ENCODE measurements around the gene SP110. TPM values are rescaled to one million over a fixed set of nuclear protein-coding genes. Genes with fewer than 3 reads are reported as not detected.
"Not testable (repeated sequence)": the region's sequence is repeated elsewhere in the genome, so short reads cannot be mapped to it uniquely, and the experiment has no call there.

SP110 gene
- total RNA-seq, 6 experiments from 2014 or later = 5.0 to 13.1 (median 11.2) TPM

DNA sequence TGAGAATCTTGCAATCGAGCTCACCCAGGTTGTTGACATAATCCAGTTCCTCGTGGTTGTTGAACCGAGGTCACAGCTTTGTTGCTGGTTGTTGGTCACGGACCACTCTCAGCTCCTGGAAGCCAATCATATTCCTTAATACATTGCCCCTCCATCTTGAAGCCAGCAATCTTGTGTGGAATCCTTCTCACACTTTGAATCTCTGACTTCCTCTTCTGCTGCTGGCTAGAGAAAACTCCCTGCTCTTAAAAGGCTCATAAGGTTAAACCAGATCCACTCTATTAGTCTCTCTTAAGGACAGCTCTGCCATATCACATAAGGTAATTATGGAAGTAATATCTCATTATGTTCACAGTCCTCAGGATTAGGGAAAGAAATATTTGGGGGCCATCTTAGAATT is 46.9 kb upstream of the SP110 start:
- DNase-seq = no peak
- 77% methylated on average over 4 of the region's 4 CpGs for WGBS (ENCODE audit: insufficient coverage, low coverage, low lambda C conversion rate, missing lambda C conversion rate)
- Histone ChIP-seq H3K4me1 (no peaks in the 10 kb centered on the region), H3K9me3 (no peaks in the 10 kb centered on the region), H3K27ac (no peak overlapping the region), H3K36me3 (no peaks in the 10 kb centered on the region), H3K27me3 (no peaks in the 10 kb centered on the region), H3K4me3 (no peak overlapping the region)
- intact Hi-C loops (cut with DNase I) = no loop called here
- ATAC-seq = no peak
- TF ChIP-seq, protein P1, sequence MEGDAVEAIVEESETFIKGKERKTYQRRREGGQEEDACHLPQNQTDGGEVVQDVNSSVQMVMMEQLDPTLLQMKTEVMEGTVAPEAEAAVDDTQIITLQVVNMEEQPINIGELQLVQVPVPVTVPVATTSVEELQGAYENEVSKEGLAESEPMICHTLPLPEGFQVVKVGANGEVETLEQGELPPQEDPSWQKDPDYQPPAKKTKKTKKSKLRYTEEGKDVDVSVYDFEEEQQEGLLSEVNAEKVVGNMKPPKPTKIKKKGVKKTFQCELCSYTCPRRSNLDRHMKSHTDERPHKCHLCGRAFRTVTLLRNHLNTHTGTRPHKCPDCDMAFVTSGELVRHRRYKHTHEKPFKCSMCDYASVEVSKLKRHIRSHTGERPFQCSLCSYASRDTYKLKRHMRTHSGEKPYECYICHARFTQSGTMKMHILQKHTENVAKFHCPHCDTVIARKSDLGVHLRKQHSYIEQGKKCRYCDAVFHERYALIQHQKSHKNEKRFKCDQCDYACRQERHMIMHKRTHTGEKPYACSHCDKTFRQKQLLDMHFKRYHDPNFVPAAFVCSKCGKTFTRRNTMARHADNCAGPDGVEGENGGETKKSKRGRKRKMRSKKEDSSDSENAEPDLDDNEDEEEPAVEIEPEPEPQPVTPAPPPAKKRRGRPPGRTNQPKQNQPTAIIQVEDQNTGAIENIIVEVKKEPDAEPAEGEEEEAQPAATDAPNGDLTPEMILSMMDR (IDR thresholded peaks at IDR 0.05) = no peak
- TF ChIP-seq POLR2A (IDR thresholded peaks at IDR 0.05) = no peak

DNA sequence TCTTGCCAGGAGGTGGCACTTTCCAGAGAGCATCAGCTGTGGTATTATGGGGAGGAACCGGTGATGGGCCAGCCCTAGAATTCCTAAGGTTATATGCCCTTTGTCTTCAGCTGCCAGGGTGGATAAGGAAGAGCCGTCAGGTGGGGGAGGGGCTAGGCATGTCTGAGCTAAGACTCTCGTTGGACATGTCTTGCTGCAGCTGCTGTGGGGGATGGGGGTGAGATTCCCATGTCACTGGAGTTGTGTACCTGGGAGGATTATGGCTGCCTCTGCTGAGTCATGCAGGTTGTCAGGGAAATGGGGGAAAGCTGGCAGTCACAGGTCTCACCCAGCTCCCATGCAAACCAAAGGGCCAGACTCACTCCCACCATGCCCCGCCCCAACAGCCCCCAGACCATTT is 45.2 kb upstream of the SP110 start:
- WGBS (ENCODE audit: insufficient coverage, low coverage, low lambda C conversion rate, missing lambda C conversion rate) = 48% methylated on average over 3 of the region's 4 CpGs
- H3K27me3 ChIP-seq; H3K9me3 ChIP-seq; H3K36me3 ChIP-seq; H3K4me1 ChIP-seq; ATAC-seq; H3K4me3 ChIP-seq; DNase-seq; intact Hi-C loops (cut with DNase I); H3K27ac ChIP-seq: not testable (repeated sequence)

DNA sequence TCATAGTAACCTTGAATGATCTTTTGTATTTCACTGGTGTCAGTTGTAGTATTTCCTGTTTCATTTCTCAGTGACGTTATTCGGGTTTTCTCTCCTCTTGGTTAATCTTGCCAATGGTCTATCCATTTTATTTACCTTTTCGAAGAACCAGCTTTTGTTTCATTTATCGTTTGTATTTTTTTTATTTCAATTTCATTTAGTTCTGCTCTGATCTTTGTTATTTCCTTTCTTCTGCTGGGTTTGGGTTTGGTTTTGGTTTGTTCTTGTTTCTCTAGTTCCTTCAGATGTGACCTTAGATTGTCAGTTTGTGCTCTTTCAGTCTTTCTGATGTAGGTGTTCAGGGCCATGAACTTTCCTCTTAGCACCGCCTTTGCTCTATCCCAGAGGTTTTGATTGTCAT is 42.5 kb upstream of the SP110 start:
- no peak for ATAC-seq
- Histone ChIP-seq H3K4me1 (no peaks in the 10 kb centered on the region), H3K27ac (no peak overlapping the region), H3K27me3 (no peaks in the 10 kb centered on the region), H3K9me3 (no peaks in the 10 kb centered on the region), H3K4me3 (no peak overlapping the region), H3K36me3 (no peaks in the 10 kb centered on the region)
- TF ChIP-seq, protein P1 (IDR thresholded peaks at IDR 0.05) = no peak
- no peak for TF ChIP-seq POLR2A (IDR thresholded peaks at IDR 0.05)
- intact Hi-C loops (cut with DNase I) = no loop called here
- WGBS (ENCODE audit: insufficient coverage, low coverage, low lambda C conversion rate, missing lambda C conversion rate) = 69% methylated on average over 5 of the region's 5 CpGs
- no peak for DNase-seq

DNA sequence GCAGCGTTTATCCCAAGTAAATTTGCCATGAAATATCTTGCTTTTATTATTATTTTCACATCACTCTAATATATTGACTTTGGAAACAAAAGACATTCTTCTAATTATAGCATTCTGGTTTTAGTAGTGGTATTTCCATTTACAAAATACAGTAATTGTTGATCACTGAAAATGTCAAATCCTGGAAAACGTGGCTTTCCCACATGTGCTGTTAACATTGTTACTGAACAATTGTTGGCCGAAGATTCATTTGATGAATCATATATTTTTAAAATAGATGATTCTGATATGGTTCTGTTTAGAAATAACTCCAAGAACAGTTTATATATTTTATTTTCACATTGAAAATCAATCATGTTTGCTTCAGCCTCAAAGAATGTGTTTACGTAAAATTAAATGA is 38.7 kb upstream of the SP110 start:
- no peak for ATAC-seq
- Histone ChIP-seq H3K27me3 (no peaks in the 10 kb centered on the region), H3K27ac (no peak overlapping the region), H3K4me3 (no peak overlapping the region), H3K36me3 (no peaks in the 10 kb centered on the region), H3K4me1 (no peaks in the 10 kb centered on the region), H3K9me3 (no peaks in the 10 kb centered on the region)
- DNase-seq = no peak
- intact Hi-C loops (cut with DNase I) = no loop called here
- TF ChIP-seq POLR2A (IDR thresholded peaks at IDR 0.05) = no peak
- TF ChIP-seq, protein P1 (IDR thresholded peaks at IDR 0.05) = no peak
- 61% methylated on average over 4 of the region's 4 CpGs for WGBS (ENCODE audit: insufficient coverage, low coverage, low lambda C conversion rate, missing lambda C conversion rate)

DNA sequence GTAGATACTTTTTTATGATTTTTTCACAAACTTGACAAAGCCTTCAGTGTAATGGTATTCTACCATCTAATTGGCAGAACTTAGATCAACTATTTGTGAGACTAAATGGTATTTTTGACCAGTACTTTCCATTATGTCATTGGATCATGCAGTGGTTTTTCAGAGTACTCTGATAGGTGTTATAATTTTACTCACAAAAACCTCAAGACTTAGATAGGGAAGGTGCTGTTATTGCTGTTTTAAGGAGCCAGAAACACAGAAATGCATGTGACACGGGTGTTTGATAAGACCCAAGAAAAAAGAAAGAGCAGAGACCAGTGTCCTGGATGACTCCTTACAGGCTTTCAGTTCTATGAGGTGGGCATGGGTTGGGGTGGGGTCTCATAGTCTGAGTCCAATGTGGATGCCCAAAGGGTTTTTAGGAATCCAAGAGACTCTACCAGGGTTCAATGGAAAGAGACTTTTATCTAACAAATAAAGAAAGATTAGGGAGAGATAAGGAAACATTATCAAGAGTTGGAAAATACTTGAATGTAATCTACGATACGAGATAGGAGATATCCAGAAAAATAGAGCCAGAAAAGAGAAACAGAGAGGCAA is 37.0 kb upstream of the SP110 start:
- Histone ChIP-seq H3K36me3 (no peaks in the 10 kb centered on the region), H3K4me1 (no peaks in the 10 kb centered on the region), H3K27ac (no peak overlapping the region), H3K4me3 (no peak overlapping the region), H3K9me3 (no peaks in the 10 kb centered on the region), H3K27me3 (no peaks in the 10 kb centered on the region)
- no peak for TF ChIP-seq POLR2A (IDR thresholded peaks at IDR 0.05)
- TF ChIP-seq, protein P1 (IDR thresholded peaks at IDR 0.05) = no peak
- intact Hi-C loops (cut with DNase I) = no loop called here
- no peak for DNase-seq
- 67% methylated on average over 3 of the region's 3 CpGs for WGBS (ENCODE audit: insufficient coverage, low coverage, low lambda C conversion rate, missing lambda C conversion rate)
- ATAC-seq = no peak
